K562 (cell line): ENCODE measurements around the gene SRGAP2B.
"Not testable (repeated sequence)": the region's sequence is repeated elsewhere in the genome, so short reads cannot be mapped to it uniquely, and the experiment has no call there.

Experiments
- CTCF ChIP-seq, 3 experiments: IDR thresholded peaks in 2 of 3; conservative IDR thresholded peaks in 1 of 3; 2 replicates each; pipeline ENCODE4 v1.5.1; 2011 to 2012; ENCODE audit warnings: low read length in 3 of 3, mild to moderate bottlenecking in 3 of 3, control low read depth in 2 of 3, improper control_type of control experiment in 1 of 3, inconsistent platforms in 1 of 3, low read depth in 1 of 3, mixed read lengths in 1 of 3, moderate library complexity in 1 of 3; ENCODE audit not compliant: insufficient read depth in 2 of 3
- FOXM1 ChIP-seq, 2 experiments: fragments of 450-650 bp in 1 of 2; sonication (generic) in 1 of 2; formaldehyde crosslinking in 1 of 2; IDR thresholded peaks; 2 replicates each; pipeline versions ENCODE4 v1.6.1 to v1.9.0; 2017 to 2022; ENCODE audit warnings: low read depth in 2 of 2, mild to moderate bottlenecking in 2 of 2, missing genetic modification reagents in 1 of 2, moderate library complexity in 1 of 2
- MLX ChIP-seq, 2 experiments: fragments of 450-650 bp in 1 of 2; sonication (generic) in 1 of 2; formaldehyde crosslinking; conservative IDR thresholded peaks; 2 replicates each; pipeline versions ENCODE4 v1.4.0 to v1.8.1; 2020 to 2022; ENCODE audit warnings: mild to moderate bottlenecking in 1 of 2, missing genetic modification reagents in 1 of 2
- POLR2A ChIP-seq: fragments of 450-650 bp; conservative IDR thresholded peaks from 2 replicates; pipeline ENCODE4 v1.6.1; 2016
- STAG1 ChIP-seq: sonication (generic); formaldehyde crosslinking; IDR thresholded peaks from 2 replicates; pipeline ENCODE4 v1.5.0; 2020; ENCODE audit warnings: missing genetic modification reagents, borderline replicate concordance
- ZNF699 ChIP-seq: fragments of 250-450 bp; sonication (Bioruptor Pico); IDR thresholded peaks from 2 replicates; pipeline ENCODE4 v1.8.0; 2021; ENCODE audit warnings: mild to moderate bottlenecking, moderate library complexity; ENCODE audit not compliant: insufficient replicate concordance

- TF ChIP-seq POLR2A; CTCF (IDR thresholded peaks at IDR 0.05 in 2 of 3, conservative IDR thresholded peaks at IDR 0.05 in 1 of 3; ENCODE audit: insufficient read depth in 2 of 3, low read depth in 1 of 3, low read length in 3 of 3); FOXM1 (IDR thresholded peaks at IDR 0.05; ENCODE audit: low read depth); FOXM1 (CRISPR knock-in tag; IDR thresholded peaks at IDR 0.05; ENCODE audit: low read depth); STAG1; ZNF699 (CRISPR knock-in tag); MLX (CRISPR knock-in tag; conservative IDR thresholded peaks at IDR 0.05): not testable (repeated sequence)
Observed at GRCh38 chr1:145017725-145018124, 77.4 kb downstream of the SRGAP2B start.
